22Rv1 (cell line): ENCODE results near the gene NCAPD3.

ENCODE experiments used
- ZFX ChIP-seq: fragments of 450-650 bp; IDR thresholded peaks from 2 replicates; pipeline ENCODE4 v1.6.1; 2017; ENCODE audit warnings: antibody characterized with exemption, borderline replicate concordance
- TF ChIP-seq, protein P1 (sequence below): fragments of 450-650 bp; IDR thresholded peaks from 2 replicates; pipeline ENCODE4 v1.5.1; 2017; ENCODE audit warnings: mild to moderate bottlenecking

DNA sequence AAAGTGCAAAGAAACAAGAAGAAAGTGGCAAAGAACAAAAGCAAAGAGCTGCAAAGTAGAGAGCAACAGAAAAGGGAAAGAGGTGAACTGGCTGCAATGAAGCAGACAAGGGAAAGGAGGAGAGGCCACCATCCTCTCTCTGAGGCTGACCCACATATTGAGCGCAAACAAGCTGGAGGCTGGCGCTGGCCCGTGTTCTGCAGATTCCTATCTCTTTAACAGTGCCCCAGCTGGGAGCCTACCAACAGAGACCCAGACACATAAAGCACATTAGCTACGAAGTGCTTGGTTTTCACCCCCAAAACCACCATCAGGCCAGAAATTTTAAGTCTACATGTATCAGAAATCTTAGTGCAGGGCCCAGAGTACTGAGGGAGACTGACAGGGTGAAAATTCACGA, 17.6 kb downstream of the NCAPD3 start:
- TF ChIP-seq, protein P1, sequence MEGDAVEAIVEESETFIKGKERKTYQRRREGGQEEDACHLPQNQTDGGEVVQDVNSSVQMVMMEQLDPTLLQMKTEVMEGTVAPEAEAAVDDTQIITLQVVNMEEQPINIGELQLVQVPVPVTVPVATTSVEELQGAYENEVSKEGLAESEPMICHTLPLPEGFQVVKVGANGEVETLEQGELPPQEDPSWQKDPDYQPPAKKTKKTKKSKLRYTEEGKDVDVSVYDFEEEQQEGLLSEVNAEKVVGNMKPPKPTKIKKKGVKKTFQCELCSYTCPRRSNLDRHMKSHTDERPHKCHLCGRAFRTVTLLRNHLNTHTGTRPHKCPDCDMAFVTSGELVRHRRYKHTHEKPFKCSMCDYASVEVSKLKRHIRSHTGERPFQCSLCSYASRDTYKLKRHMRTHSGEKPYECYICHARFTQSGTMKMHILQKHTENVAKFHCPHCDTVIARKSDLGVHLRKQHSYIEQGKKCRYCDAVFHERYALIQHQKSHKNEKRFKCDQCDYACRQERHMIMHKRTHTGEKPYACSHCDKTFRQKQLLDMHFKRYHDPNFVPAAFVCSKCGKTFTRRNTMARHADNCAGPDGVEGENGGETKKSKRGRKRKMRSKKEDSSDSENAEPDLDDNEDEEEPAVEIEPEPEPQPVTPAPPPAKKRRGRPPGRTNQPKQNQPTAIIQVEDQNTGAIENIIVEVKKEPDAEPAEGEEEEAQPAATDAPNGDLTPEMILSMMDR: no peak
- TF ChIP-seq ZFX: no peak
